HepG2 (cell line): ENCODE results near the gene PDE8B. TPM values are rescaled to one million over a fixed set of nuclear protein-coding genes. Genes with fewer than 3 reads are reported as not detected.

Experiments used
- ATAC-seq: fragments of 200-7000 bp; cut with Tn5 transposase; 3 replicates; pipeline ENCODE4 v1.9.1; 2020; ENCODE audit warnings: mild to moderate bottlenecking, moderate library complexity
- BruUV-seq: library from RNA; stranded (reverse); fragments of 400-500 nt; replicated peaks from 2 replicates; lab custom pipeline; 2021; lab: Mats Ljungman, UMichigan
- CTCF ChIA-PET: fragments of 300-600 bp; formaldehyde crosslinking; extraction: SDS; loops from one replicate; lab custom pipeline; 2021; ENCODE audit warnings: low total read pairs, inconsistent platforms, low intra/inter-chr PET ratio; lab: Yijun Ruan, JAX
- POLR2A ChIA-PET: fragments of 350-600 bp; sonication (Branson Sonifier 250); formaldehyde crosslinking; loops from one replicate; lab custom pipeline; 2020; ENCODE audit warnings: antibody characterized with exemption, inconsistent platforms; lab: Yijun Ruan, JAX
- DNase-seq: peaks from one replicate; pipeline ENCODE4 v3.0.0-alpha.2; 2015; ENCODE audit warnings: low spot score
- FAIRE-seq: peaks from 3 replicates; lab custom pipeline; 2011; peaks lifted over from hg19 to GRCh38; lab: Jason Lieb, UNC
- H2AFZ ChIP-seq: one replicate; pipeline ENCODE4 v1.6.1; 2011; ENCODE audit warnings: low read length, inconsistent platforms
- H3K27ac ChIP-seq: fragments of 300-600 bp; 3 replicates; pipeline ENCODE4 v1.8.0; 2011; ENCODE audit warnings: mixed run types, mild to moderate bottlenecking, mixed read lengths, low read length, inconsistent platforms; ENCODE audit not compliant: insufficient read depth; ENCODE audit errors: extremely low read length
- H3K27me3 ChIP-seq, 2 experiments: fragments of 200-600 bp in 1 of 2; 2 replicates in 1 of 2; 3 replicates in 1 of 2; pipeline versions ENCODE4 v1.6.0 to v1.8.0; 2011; ENCODE audit warnings: low read length in 2 of 2, mild to moderate bottlenecking in 2 of 2, moderate library complexity in 2 of 2, inconsistent platforms in 1 of 2; ENCODE audit not compliant: insufficient read depth in 2 of 2, control insufficient read depth in 1 of 2
- H3K36me3 ChIP-seq, 2 experiments: fragments of 200-600 bp in 1 of 2; replicated peaks in 1 of 2; 2 replicates in 1 of 2; 3 replicates in 1 of 2; pipeline versions ENCODE4 v1.5.1 to v1.8.0; 2011; ENCODE audit warnings: low read length in 2 of 2, inconsistent platforms in 1 of 2; ENCODE audit not compliant: insufficient read depth in 2 of 2, control insufficient read depth in 1 of 2
- H3K4me1 ChIP-seq: 2 replicates; pipeline ENCODE4 v1.5.1; 2012; ENCODE audit warnings: low read length, inconsistent platforms; ENCODE audit not compliant: insufficient read depth
- H3K4me2 ChIP-seq: 2 replicates; pipeline ENCODE4 v1.6.0; 2011; ENCODE audit warnings: low read depth, low read length, inconsistent platforms
- H3K4me3 ChIP-seq, 3 experiments: fragments of 200-600 bp in 1 of 3; sonication (generic), shearing (Covaris generic) in 1 of 3; replicated peaks in 1 of 3; 2 replicates each; pipeline ENCODE4 v1.5.1; 2011 to 2016; ENCODE audit warnings: low read length in 3 of 3, inconsistent platforms in 2 of 3, low read depth in 2 of 3, mild to moderate bottlenecking in 2 of 3, control low read depth in 1 of 3, mixed read lengths in 1 of 3; ENCODE audit not compliant: insufficient read depth in 1 of 3
- H3K79me2 ChIP-seq: one replicate; pipeline ENCODE4 v1.6.1; 2011; ENCODE audit warnings: low read length, inconsistent platforms; ENCODE audit not compliant: insufficient read depth
- H3K9ac ChIP-seq: 2 replicates; pipeline ENCODE4 v1.6.0; 2011; ENCODE audit warnings: mild to moderate bottlenecking, low read depth, low read length, inconsistent platforms; ENCODE audit not compliant: insufficient read depth
- H3K9me3 ChIP-seq: 2 replicates; pipeline ENCODE4 v1.5.1; 2012; ENCODE audit warnings: mild to moderate bottlenecking, low read length
- H4K20me1 ChIP-seq: 2 replicates; pipeline ENCODE4 v1.6.0; 2011; ENCODE audit warnings: inconsistent platforms, mild to moderate bottlenecking, low read length, moderate library complexity; ENCODE audit not compliant: insufficient read depth
- FOXP4 ChIP-seq: sonication (generic); formaldehyde crosslinking; IDR thresholded peaks from 2 replicates; pipeline ENCODE4 v1.4.0; 2020; ENCODE audit warnings: missing genetic modification reagents
- HES4 ChIP-seq: sonication (generic); formaldehyde crosslinking; IDR thresholded peaks from 2 replicates; pipeline ENCODE4 v1.9.0; 2021; ENCODE audit warnings: mild to moderate bottlenecking, missing genetic modification reagents, borderline replicate concordance
- RXRB ChIP-seq: IDR thresholded peaks from 2 replicates; pipeline ENCODE4 v1.6.1; 2016; ENCODE audit warnings: borderline replicate concordance, missing genetic modification reagents, missing compliant biosample characterization
- SATB2 ChIP-seq: sonication (generic); formaldehyde crosslinking; IDR thresholded peaks from 2 replicates; pipeline ENCODE4 v1.5.0; 2020; ENCODE audit warnings: missing genetic modification reagents
- TEAD3 ChIP-seq: optimal IDR thresholded peaks from 2 replicates; pipeline ENCODE3; 2016; ENCODE audit warnings: borderline replicate concordance
- TRIM22 ChIP-seq: fragments of 450-650 bp; IDR thresholded peaks from 2 replicates; pipeline ENCODE4 v1.6.1; 2017
- ZBTB2 ChIP-seq: sonication (generic); formaldehyde crosslinking; IDR thresholded peaks from 2 replicates; pipeline ENCODE4 v1.8.0; 2022; ENCODE audit warnings: low read depth, missing genetic modification reagents
- ZFY ChIP-seq: sonication (generic); formaldehyde crosslinking; IDR thresholded peaks from 2 replicates; pipeline ENCODE4 v1.4.0; 2020; ENCODE audit warnings: missing genetic modification reagents
- ZNF432 ChIP-seq: sonication (generic); formaldehyde crosslinking; IDR thresholded peaks from 2 replicates; pipeline ENCODE4 v1.5.0; 2020; ENCODE audit warnings: missing genetic modification reagents, mild to moderate bottlenecking, borderline replicate concordance
- ZNF569 ChIP-seq: sonication (generic); formaldehyde crosslinking; IDR thresholded peaks from 2 replicates; pipeline ENCODE4 v1.5.0; 2020; ENCODE audit warnings: mild to moderate bottlenecking, missing genetic modification reagents, moderate library complexity, borderline replicate concordance
- WGBS: methylation state at CpG from one replicate; pipeline ENCODE4 v1.1.6; 2017; ENCODE audit warnings: low lambda C conversion rate; 5-methylcytosine and 5-hydroxymethylcytosine counted together
- in situ Hi-C: cut with HindIII; loops from 2 replicates; pipeline ENCODE4 v1.10.0; 2017; ENCODE audit warnings: low pct_unique_long_range_greater_than_20kb; ENCODE audit not compliant: extremely low pct_ligation_motif_present
- intact Hi-C: fragments of 100-400 bp; cut with micrococcal nuclease; formaldehyde crosslinking; loops from one replicate; pipeline ENCODE4 v1.10.0; 2022; ENCODE audit not compliant: unreplicated experiment
- polyA plus RNA-seq, 8 experiments: library from polyadenylated mRNA; depleted of rRNA in 3 of 8; stranded (reverse) in 7 of 8; unstranded in 1 of 8; fragments of >200 nt; fragmentation: Illumina TruSeq in 4 of 8; extraction: Trizol in 4 of 8; gene quantifications; 2 replicates each; pipeline versions ENCODE4 v1.2.1 to v1.2.3, GENCODE V29; 2011 to 2016; ENCODE audit warnings: low read depth in 4 of 8, missing spikeins in 1 of 8, mixed read lengths in 1 of 8; ENCODE audit not compliant: insufficient read depth in 1 of 8
- total RNA-seq, 5 experiments: library from RNA; depleted of rRNA; stranded (reverse); fragments of >200 nt; fragmentation: Illumina TruSeq; extraction: Trizol; gene quantifications; 2 replicates each; pipeline ENCODE4 v1.2.3, GENCODE V29; 2016; ENCODE audit warnings: low read depth in 1 of 5
- TF ChIP-seq, protein P1 (sequence below): sonication (generic); formaldehyde crosslinking; IDR thresholded peaks from 2 replicates; pipeline ENCODE4 v1.8.0; 2022; ENCODE audit warnings: missing genetic modification reagents, mild to moderate bottlenecking, borderline replicate concordance

Gene PDE8B
- total and polyA plus RNA-seq, 2 of the 13 experiments (the other 11 are each of a cell fraction or from before 2014, with no cell fraction given), result 0.07 TPM; not detected in 1

GRCh38 chr5:77202145-77202544, 8.3 kb upstream of the PDE8B start:
- in situ Hi-C loops, result no loop called here
- Histone ChIP-seq H3K27ac (no peak overlapping the region), H3K4me3 (no peak overlapping the region), H4K20me1 (no peaks in the 10 kb centered on the region), H3K36me3 (no peaks in the 10 kb centered on the region), H3K27me3 (peaks cover 0 to 12% of the 10 kb centered on the region in 2 experiments; a peak in 3 of 5 replicates), H3K9ac (no peak overlapping the region), H3K79me2 (no peaks in the 10 kb centered on the region), H3K4me1 (no peaks in the 10 kb centered on the region), H3K9me3 (no peaks in the 10 kb centered on the region), H3K4me2 (no peak overlapping the region), H2AFZ (no peak overlapping the region)
- intact Hi-C loops, result no loop called here
- no peak for FAIRE-seq
- CTCF ChIA-PET, result no interaction called here
- POLR2A ChIA-PET, result no interaction called here
- TF ChIP-seq SATB2 (CRISPR knock-in tag), result no peak
- no peak for ATAC-seq
- BruUV-seq, result no TSS peak
- DNase-seq, result no peak

DNA sequence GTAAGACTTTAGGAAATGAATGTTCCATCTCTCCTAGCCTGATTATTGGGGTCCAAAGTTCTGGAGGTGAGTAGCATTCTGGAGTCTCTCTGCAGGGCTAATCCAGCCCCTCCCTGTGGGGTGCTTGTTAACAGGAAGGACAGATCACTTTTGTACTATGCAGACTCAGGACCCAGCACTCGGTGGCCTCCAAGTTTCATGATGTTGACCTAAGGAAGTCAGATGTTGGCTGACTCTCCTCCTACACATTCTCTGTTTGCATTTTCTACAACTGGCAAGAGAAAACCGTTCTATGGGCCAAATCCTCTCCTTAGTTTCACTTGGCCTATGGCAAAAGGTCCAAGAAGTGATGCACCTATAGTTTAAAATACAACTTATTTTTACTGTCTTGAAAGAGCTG, 5.5 kb upstream of the PDE8B start:
- Histone ChIP-seq H3K27ac (no peak overlapping the region), H3K4me1 (no peaks in the 10 kb centered on the region), H3K4me3 (no peak overlapping the region), H3K27me3 (peaks cover 2 to 28% of the 10 kb centered on the region in 2 experiments; a peak in 3 of 5 replicates), H3K4me2 (no peak overlapping the region), H3K9ac (no peak overlapping the region), H2AFZ (no peak overlapping the region), H4K20me1 (no peaks in the 10 kb centered on the region), H3K79me2 (no peaks in the 10 kb centered on the region), H3K36me3 (no peaks in the 10 kb centered on the region), H3K9me3 (no peaks in the 10 kb centered on the region)
- WGBS, result 0% methylated on average over 2 of the region's 2 CpGs
- ChIA-PET CTCF (no interaction called here), POLR2A (no interaction called here)
- TF ChIP-seq ZBTB2 (no peak), RXRB (no peak), TRIM22 (no peak), ZNF569 (CRISPR knock-in tag) (no peak), ZFY (CRISPR knock-in tag) (no peak), ZNF432 (CRISPR knock-in tag) (no peak), TEAD3 (CRISPR knock-in tag) (no peak), HES4 (CRISPR knock-in tag) (no peak), FOXP4 (CRISPR knock-in tag) (no peak)
- TF ChIP-seq, protein P1, sequence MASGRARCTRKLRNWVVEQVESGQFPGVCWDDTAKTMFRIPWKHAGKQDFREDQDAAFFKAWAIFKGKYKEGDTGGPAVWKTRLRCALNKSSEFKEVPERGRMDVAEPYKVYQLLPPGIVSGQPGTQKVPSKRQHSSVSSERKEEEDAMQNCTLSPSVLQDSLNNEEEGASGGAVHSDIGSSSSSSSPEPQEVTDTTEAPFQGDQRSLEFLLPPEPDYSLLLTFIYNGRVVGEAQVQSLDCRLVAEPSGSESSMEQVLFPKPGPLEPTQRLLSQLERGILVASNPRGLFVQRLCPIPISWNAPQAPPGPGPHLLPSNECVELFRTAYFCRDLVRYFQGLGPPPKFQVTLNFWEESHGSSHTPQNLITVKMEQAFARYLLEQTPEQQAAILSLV (CRISPR knock-in tag), result no peak
- intact Hi-C loops (no loop called here), in situ Hi-C loops (no loop called here)
- FAIRE-seq (no peak), ATAC-seq (no peak), DNase-seq (no peak)
- BruUV-seq, result no TSS peak
